ENCODE measurements around the gene PLPP2.

The PLPP2 gene

DNA sequence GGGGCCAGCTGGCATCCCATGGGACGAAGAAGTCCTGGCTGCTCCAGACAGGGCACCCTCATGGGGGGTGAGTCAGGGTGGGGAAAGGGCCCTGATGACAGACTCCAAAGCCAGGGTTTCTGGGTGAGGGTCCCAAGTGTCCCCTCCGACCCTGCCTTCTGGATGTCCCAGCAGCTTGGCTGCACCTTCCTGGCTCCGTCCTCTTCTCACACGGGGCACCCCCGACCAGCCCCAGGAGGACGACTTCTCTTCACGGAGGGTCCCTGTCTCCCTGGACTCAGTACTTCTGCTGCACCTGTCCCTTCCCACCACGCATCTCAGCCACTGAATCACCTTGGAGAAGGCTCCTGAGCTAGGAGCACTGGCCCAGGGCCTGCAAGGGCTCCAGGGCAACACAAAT, 33.5 kb upstream of the PLPP2 start:
- H3K36me3 ChIP-seq, result no peaks in the 10 kb centered on the region
- peaks cover 13% of the 10 kb centered on the region for H3K9me3 ChIP-seq
- no peaks in the 10 kb centered on the region for H3K4me1 ChIP-seq (ENCODE audit: control insufficient read depth in 1 of 2, insufficient read depth in 1 of 2, low read depth in 1 of 2, low read length in 1 of 2)
- no peaks in the 10 kb centered on the region for H3K27me3 ChIP-seq
- H3K4me3 ChIP-seq (ENCODE audit: low read depth in 1 of 2, low read length in 1 of 2), result no peak overlapping the region
- H3K27ac ChIP-seq, result no peak overlapping the region
- TF ChIP-seq, protein P1, sequence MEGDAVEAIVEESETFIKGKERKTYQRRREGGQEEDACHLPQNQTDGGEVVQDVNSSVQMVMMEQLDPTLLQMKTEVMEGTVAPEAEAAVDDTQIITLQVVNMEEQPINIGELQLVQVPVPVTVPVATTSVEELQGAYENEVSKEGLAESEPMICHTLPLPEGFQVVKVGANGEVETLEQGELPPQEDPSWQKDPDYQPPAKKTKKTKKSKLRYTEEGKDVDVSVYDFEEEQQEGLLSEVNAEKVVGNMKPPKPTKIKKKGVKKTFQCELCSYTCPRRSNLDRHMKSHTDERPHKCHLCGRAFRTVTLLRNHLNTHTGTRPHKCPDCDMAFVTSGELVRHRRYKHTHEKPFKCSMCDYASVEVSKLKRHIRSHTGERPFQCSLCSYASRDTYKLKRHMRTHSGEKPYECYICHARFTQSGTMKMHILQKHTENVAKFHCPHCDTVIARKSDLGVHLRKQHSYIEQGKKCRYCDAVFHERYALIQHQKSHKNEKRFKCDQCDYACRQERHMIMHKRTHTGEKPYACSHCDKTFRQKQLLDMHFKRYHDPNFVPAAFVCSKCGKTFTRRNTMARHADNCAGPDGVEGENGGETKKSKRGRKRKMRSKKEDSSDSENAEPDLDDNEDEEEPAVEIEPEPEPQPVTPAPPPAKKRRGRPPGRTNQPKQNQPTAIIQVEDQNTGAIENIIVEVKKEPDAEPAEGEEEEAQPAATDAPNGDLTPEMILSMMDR (IDR thresholded peaks at IDR 0.05), result no peak

DNA sequence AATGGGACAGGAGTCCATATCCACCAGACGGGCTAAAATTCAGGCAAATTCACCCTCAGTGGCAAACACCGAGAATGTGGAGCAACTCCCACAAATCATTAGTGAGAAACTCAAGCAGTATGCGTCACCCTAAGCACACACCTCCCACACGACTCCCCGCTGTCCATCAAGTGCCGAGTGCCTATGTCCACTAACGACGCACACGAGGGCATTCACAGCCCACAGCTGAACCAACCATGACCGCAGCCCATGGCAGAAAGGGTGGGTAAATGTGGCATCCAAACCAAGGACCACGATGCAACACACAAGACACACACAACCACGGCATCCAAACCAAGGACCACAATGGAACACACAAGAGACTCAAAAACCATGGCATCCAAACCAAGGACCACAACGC, 31.4 kb upstream of the PLPP2 start:
- TF ChIP-seq, protein P1 (IDR thresholded peaks at IDR 0.05), result no peak
- no peaks in the 10 kb centered on the region for H3K36me3 ChIP-seq
- H3K4me1 ChIP-seq (ENCODE audit: control insufficient read depth in 1 of 2, insufficient read depth in 1 of 2, low read depth in 1 of 2, low read length in 1 of 2), result no peaks in the 10 kb centered on the region
- H3K27ac ChIP-seq, result no peak overlapping the region
- H3K9me3 ChIP-seq, result peaks cover 3% of the 10 kb centered on the region
- no peak overlapping the region for H3K4me3 ChIP-seq (ENCODE audit: low read depth in 1 of 2, low read length in 1 of 2)
- no peaks in the 10 kb centered on the region for H3K27me3 ChIP-seq

DNA sequence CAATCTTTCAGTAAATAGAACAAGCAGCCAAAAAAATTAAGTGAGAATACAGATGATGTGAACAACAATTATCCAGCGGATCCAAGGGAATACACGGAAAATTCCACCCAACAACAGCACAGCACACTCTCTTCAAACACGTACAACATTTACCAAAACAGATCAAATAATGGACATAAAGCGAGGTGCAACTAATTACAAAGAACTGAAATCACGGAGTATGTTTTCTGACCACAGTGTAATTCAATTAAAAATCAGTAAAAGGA, 27.2 kb upstream of the PLPP2 start:
- H3K27ac ChIP-seq, result no peak overlapping the region
- TF ChIP-seq, protein P1 (IDR thresholded peaks at IDR 0.05), result no peak
- H3K27me3 ChIP-seq, result no peaks in the 10 kb centered on the region
- no peak overlapping the region for H3K4me3 ChIP-seq (ENCODE audit: low read depth in 1 of 2, low read length in 1 of 2)
- H3K36me3 ChIP-seq, result no peaks in the 10 kb centered on the region
- H3K4me1 ChIP-seq (ENCODE audit: control insufficient read depth in 1 of 2, insufficient read depth in 1 of 2, low read depth in 1 of 2, low read length in 1 of 2), result no peaks in the 10 kb centered on the region
- H3K9me3 ChIP-seq, result no peaks in the 10 kb centered on the region

DNA sequence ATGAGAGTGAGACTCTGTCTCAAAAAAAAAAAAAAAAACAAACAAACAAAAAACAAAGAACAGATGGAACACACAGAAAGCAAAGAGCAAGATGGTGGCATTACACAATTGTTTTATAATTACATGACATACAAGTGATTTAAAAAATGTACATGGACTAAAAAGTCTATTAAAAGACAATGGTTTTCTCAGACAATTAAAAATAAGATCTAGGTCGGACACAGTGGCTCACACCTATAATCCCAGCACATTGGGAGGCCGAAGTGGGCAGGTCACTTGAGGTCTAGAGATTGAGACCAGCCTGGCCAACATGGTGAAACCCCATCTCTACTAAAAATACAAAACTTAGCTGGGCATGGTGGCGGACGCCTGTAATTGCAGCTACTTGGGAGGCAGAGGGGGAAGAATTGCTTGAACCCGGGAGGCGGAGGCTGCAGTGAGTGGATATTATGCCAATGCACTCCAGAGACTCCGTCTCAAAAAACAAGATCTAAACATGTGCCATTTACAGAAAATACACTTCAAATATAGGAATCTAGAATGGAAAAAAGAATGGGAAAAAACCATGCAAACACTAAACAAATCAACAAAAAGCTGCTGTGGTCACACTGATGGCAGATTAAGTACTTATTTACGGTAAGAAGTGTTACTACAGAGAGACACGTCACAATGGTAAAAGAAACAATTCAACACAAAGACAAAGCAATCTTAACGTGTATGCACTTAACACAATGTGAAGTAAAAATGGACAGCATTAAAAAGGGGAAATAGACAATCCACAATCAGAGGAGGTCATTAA, 26.7 kb upstream of the PLPP2 start:
- Histone ChIP-seq H3K27me3 (no peaks in the 10 kb centered on the region), H3K4me3 (ENCODE audit: low read depth in 1 of 2, low read length in 1 of 2) (no peak overlapping the region), H3K9me3 (no peaks in the 10 kb centered on the region), H3K36me3 (no peaks in the 10 kb centered on the region), H3K27ac (no peak overlapping the region), H3K4me1 (ENCODE audit: control insufficient read depth in 1 of 2, insufficient read depth in 1 of 2, low read depth in 1 of 2, low read length in 1 of 2) (no peaks in the 10 kb centered on the region)
- TF ChIP-seq, protein P1 (IDR thresholded peaks at IDR 0.05), result no peak

DNA sequence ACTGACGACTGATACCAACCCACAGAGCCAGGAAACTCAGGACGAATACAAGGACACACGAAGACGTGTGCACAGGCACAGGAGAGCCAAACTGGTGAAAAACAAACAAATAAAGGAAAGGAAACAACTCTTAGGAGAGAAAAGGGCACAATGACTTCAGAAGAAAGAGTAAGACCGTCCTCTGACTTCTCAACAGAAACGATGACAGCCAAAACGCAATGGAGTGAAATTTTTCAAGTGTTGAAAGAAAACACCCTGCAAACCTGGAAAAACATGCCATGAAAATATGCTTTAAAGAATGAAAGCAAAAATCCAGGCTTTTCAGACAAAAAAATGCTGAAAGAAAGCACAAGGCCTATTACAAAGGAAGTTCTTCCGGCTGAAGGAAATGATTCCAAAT, 24.6 kb upstream of the PLPP2 start:
- TF ChIP-seq, protein P1 (IDR thresholded peaks at IDR 0.05), result no peak
- H3K27me3 ChIP-seq, result no peaks in the 10 kb centered on the region
- H3K36me3 ChIP-seq, result no peaks in the 10 kb centered on the region
- no peak overlapping the region for H3K4me3 ChIP-seq (ENCODE audit: low read depth in 1 of 2, low read length in 1 of 2)
- no peak overlapping the region for H3K27ac ChIP-seq
- H3K9me3 ChIP-seq, result no peaks in the 10 kb centered on the region
- no peaks in the 10 kb centered on the region for H3K4me1 ChIP-seq (ENCODE audit: control insufficient read depth in 1 of 2, insufficient read depth in 1 of 2, low read depth in 1 of 2, low read length in 1 of 2)

All from neutrophil (primary cell).